PC-3 (cell line): ENCODE data around the gene TMEM132D. TPM values are rescaled to one million over a fixed set of nuclear protein-coding genes. Genes with fewer than 3 reads are reported as not detected.

Experiments
- ATAC-seq: fragments of 200-7000 bp; cut with Tn5 transposase; 2 replicates; pipeline ENCODE4 v1.9.1; 2020; ENCODE audit warnings: mild to moderate bottlenecking, moderate library complexity
- BruUV-seq: library from RNA; stranded (reverse); fragments of 400-500 nt; replicated peaks from 2 replicates; lab custom pipeline; 2021; lab: Mats Ljungman, UMichigan
- CTCF ChIA-PET: fragments of 300-600 bp; sonication (Branson Sonifier 250); formaldehyde crosslinking; loops from one replicate; lab custom pipeline; 2022; ENCODE audit warnings: antibody characterized with exemption; lab: Charles Lee
- POLR2A ChIA-PET: fragments of 300-600 bp; sonication (Branson Sonifier 250); formaldehyde crosslinking; loops from one replicate; lab custom pipeline; 2022; ENCODE audit warnings: antibody characterized with exemption; ENCODE audit not compliant: unreplicated experiment; lab: Charles Lee
- DNase-seq: peaks from one replicate; pipeline ENCODE4 v3.0.0-alpha.2; 2015
- H2AFZ ChIP-seq: fragments of 300-600 bp; sonication (generic); 2 replicates; pipeline ENCODE4 v1.6.0; 2016; ENCODE audit warnings: antibody characterized with exemption, low read length
- H3F3A ChIP-seq: fragments of 300-600 bp; sonication (generic); one replicate; pipeline ENCODE4 v1.6.0; 2017; ENCODE audit warnings: antibody characterized with exemption, low read length, control low read depth, mild to moderate bottlenecking; ENCODE audit not compliant: unreplicated experiment
- H3K27ac ChIP-seq: fragments of 300-600 bp; sonication (generic); 2 replicates; pipeline ENCODE4 v1.5.1; 2016; ENCODE audit warnings: mild to moderate bottlenecking, low read length
- H3K27me3 ChIP-seq: fragments of 300-600 bp; sonication (generic); 2 replicates; pipeline ENCODE4 v1.6.1; 2016; ENCODE audit warnings: low read length, mixed read lengths
- H3K36me3 ChIP-seq: fragments of 300-600 bp; sonication (generic); 2 replicates; pipeline ENCODE4 v1.6.1; 2016; ENCODE audit warnings: low read depth, mixed run types, low read length, mixed read lengths
- H3K4me1 ChIP-seq: fragments of 300-600 bp; sonication (generic); 2 replicates; pipeline ENCODE4 v1.5.1; 2016; ENCODE audit warnings: low read length; ENCODE audit not compliant: insufficient read depth
- H3K4me2 ChIP-seq: fragments of 300-600 bp; sonication (generic); 2 replicates; pipeline ENCODE4 v1.6.0; 2016; ENCODE audit warnings: low read length
- H3K4me3 ChIP-seq: fragments of 300-600 bp; sonication (generic); 2 replicates; pipeline ENCODE4 v1.5.1; 2016; ENCODE audit warnings: mild to moderate bottlenecking, low read length, mixed read lengths
- H3K79me2 ChIP-seq: fragments of 300-600 bp; sonication (generic); 2 replicates; pipeline ENCODE4 v1.6.1; 2017; ENCODE audit warnings: low read length, mixed read lengths
- H3K9ac ChIP-seq: fragments of 300-600 bp; sonication (generic); 2 replicates; pipeline ENCODE4 v1.6.0; 2016; ENCODE audit warnings: mild to moderate bottlenecking, low read length
- H3K9me2 ChIP-seq: fragments of 300-600 bp; sonication (generic); replicated peaks from 2 replicates; pipeline ENCODE4 v1.6.1; 2016; ENCODE audit warnings: mixed run types, low read length, mixed read lengths
- H3K9me3 ChIP-seq: fragments of 300-600 bp; sonication (generic); 2 replicates; pipeline ENCODE4 v1.6.1; 2016; ENCODE audit warnings: low read length, mixed read lengths
- H4K20me1 ChIP-seq: fragments of 300-600 bp; sonication (generic); 2 replicates; pipeline ENCODE4 v1.6.1; 2016; ENCODE audit warnings: low read length, mixed read lengths
- EZH2 ChIP-seq: fragments of 300-600 bp; sonication (generic); IDR thresholded peaks from one replicate; pipeline ENCODE4 v1.6.1; 2017; ENCODE audit warnings: antibody characterized with exemption, mild to moderate bottlenecking, low read length; ENCODE audit not compliant: unreplicated experiment
- EZH2phosphoT487 ChIP-seq: fragments of 300-600 bp; sonication (generic); IDR thresholded peaks from 2 replicates; pipeline ENCODE4 v1.6.1; 2018; ENCODE audit warnings: mild to moderate bottlenecking, antibody characterized with exemption, low read length, borderline replicate concordance
- intact Hi-C: fragments of 100-400 bp; cut with micrococcal nuclease; formaldehyde crosslinking; loops from 2 replicates; pipeline ENCODE4 v1.9.0; 2023
- total RNA-seq: library from RNA; depleted of rRNA; stranded (reverse); fragments of >200 nt; gene quantifications from 2 replicates; pipeline ENCODE4 v1.2.3, GENCODE V29; 2014
- TF ChIP-seq, protein P1 (sequence below): fragments of 300-600 bp; sonication (generic); conservative IDR thresholded peaks from 2 replicates; pipeline ENCODE4 v1.5.1; 2017; ENCODE audit warnings: antibody characterized with exemption, low read depth, mild to moderate bottlenecking, low read length

TMEM132D gene
- total RNA-seq, 1 experiment from 2014 or later: not detected

DNA sequence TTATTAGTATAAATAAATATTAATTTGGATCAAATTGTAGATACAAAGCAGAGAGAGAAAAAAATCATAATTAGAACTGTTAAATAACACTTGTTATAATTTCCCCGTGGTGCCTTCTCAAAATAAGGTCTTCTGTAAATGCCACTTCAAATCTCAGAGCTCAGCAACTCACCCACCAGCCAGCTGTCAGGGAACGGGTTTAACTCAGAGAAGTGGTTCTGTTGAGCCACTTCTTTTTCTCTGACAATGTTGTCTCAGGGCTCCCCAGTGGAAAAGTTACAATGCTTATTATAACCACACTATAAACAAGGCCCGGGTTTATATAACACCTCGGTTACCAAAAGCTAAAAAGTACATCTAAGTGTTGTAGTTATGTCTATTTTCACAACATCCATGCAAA lies 598.0 kb downstream of the TMEM132D start:
- BruUV-seq: no TSS peak
- Histone ChIP-seq H3K36me3 (no peaks in the 10 kb centered on the region), H3K4me3 (no peak overlapping the region), H2AFZ (no peak overlapping the region), H4K20me1 (no peaks in the 10 kb centered on the region), H3K27ac (no peak overlapping the region), H3K79me2 (no peaks in the 10 kb centered on the region), H3K9me3 (peaks cover 5% of the 10 kb centered on the region; the same call in 1 of the 2 replicates), H3F3A (no peaks in the 10 kb centered on the region), H3K27me3 (no peaks in the 10 kb centered on the region), H3K9me2 (no peaks in the 10 kb centered on the region), H3K9ac (no peak overlapping the region), H3K4me2 (no peak overlapping the region), H3K4me1 (no peaks in the 10 kb centered on the region)
- intact Hi-C loops: no loop called here
- ATAC-seq: no peak
- no peak for DNase-seq
- ChIA-PET POLR2A (interaction anchor here (0.7 kb wide), 1 partner anchor 1343 kb away, joined by 3 read pairs; no protein-coding TSS in a partner anchor), CTCF (no interaction called here)
- no peak for TF ChIP-seq EZH2

DNA sequence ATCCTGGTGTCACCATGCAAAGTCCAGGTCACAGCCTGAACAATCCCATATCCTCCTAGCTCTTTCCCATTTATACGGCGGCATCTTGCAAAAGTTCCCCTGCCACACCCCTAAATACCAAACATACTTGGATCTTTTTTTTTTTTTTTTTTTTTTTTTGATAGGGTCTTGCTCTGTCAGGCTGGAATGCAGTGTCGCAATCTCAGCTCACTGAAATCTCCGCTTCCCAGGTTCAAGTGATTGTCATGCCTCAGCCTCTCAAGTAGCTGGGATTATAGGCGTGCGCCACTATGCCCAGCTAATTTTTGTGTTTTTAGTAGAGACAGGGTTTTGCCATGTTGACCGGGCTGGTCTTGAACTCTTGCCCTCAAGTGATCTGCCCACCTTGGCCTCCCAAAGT lies 599.3 kb downstream of the TMEM132D start:
- H3K36me3 ChIP-seq: no peaks in the 10 kb centered on the region
- no TSS peak for BruUV-seq
- no peak for DNase-seq
- intact Hi-C loops: no loop called here
- H3K9me3 ChIP-seq: peaks cover 5% of the 10 kb centered on the region; the same call in 1 of the 2 replicates
- no peak overlapping the region for H3K27ac ChIP-seq
- no peaks in the 10 kb centered on the region for H3K79me2 ChIP-seq
- no peak overlapping the region for H3K4me3 ChIP-seq
- no peaks in the 10 kb centered on the region for H3K27me3 ChIP-seq
- CTCF ChIA-PET: no interaction called here
- TF ChIP-seq, protein P1, sequence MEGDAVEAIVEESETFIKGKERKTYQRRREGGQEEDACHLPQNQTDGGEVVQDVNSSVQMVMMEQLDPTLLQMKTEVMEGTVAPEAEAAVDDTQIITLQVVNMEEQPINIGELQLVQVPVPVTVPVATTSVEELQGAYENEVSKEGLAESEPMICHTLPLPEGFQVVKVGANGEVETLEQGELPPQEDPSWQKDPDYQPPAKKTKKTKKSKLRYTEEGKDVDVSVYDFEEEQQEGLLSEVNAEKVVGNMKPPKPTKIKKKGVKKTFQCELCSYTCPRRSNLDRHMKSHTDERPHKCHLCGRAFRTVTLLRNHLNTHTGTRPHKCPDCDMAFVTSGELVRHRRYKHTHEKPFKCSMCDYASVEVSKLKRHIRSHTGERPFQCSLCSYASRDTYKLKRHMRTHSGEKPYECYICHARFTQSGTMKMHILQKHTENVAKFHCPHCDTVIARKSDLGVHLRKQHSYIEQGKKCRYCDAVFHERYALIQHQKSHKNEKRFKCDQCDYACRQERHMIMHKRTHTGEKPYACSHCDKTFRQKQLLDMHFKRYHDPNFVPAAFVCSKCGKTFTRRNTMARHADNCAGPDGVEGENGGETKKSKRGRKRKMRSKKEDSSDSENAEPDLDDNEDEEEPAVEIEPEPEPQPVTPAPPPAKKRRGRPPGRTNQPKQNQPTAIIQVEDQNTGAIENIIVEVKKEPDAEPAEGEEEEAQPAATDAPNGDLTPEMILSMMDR: no peak
- TF ChIP-seq EZH2phosphoT487: no peak
- TF ChIP-seq EZH2: no peak
- no peaks in the 10 kb centered on the region for H3F3A ChIP-seq
- H3K9ac ChIP-seq: no peak overlapping the region
- no peaks in the 10 kb centered on the region for H3K9me2 ChIP-seq
- no peak overlapping the region for H2AFZ ChIP-seq
- ATAC-seq: no peak
- H4K20me1 ChIP-seq: no peaks in the 10 kb centered on the region
- POLR2A ChIA-PET: no interaction called here
- H3K4me1 ChIP-seq: no peaks in the 10 kb centered on the region
- no peak overlapping the region for H3K4me2 ChIP-seq

GRCh38 chr12:129300011-129300410 lies 603.8 kb downstream of the TMEM132D start:
- intact Hi-C loops: no loop called here
- no peak for TF ChIP-seq EZH2phosphoT487
- TF ChIP-seq, protein P1: no peak
- no peak for TF ChIP-seq EZH2
- Histone ChIP-seq H3K9ac (no peak overlapping the region), H3K4me2 (no peak overlapping the region), H3K27me3 (no peaks in the 10 kb centered on the region), H3K36me3 (no peaks in the 10 kb centered on the region), H3K79me2 (no peaks in the 10 kb centered on the region), H2AFZ (no peak overlapping the region), H3K4me3 (no peak overlapping the region), H3K4me1 (no peaks in the 10 kb centered on the region), H4K20me1 (no peaks in the 10 kb centered on the region), H3K9me3 (no peaks in the 10 kb centered on the region; the same call in 1 of the 2 replicates), H3K9me2 (no peaks in the 10 kb centered on the region), H3F3A (no peaks in the 10 kb centered on the region), H3K27ac (no peak overlapping the region)
- ChIA-PET POLR2A (no interaction called here), CTCF (interaction anchor here (0.7 kb wide), 1 partner anchor 57 kb away, joined by 5 read pairs; no protein-coding TSS in a partner anchor)
- no peak for ATAC-seq
- no TSS peak for BruUV-seq
- no peak for DNase-seq
